NOMO-1 (cell line): Measurements from ENCODE around the gene INPP5B.
"Not testable (repeated sequence)": the region's sequence is repeated elsewhere in the genome, so short reads cannot be mapped to it uniquely, and the experiment has no call there.

ENCODE experiments used
- DNase-seq, 2 experiments: peaks; one replicate each; lab custom pipeline; 2025; ENCODE audit not compliant: unreplicated experiment in 2 of 2; lab: John Stamatoyannopoulos, UW

Gene INPP5B

GRCh38 chr1:37946703-37947360 lies at the start of gene INPP5B:
Gene INPP5B, minus strand, starts transcription at chr1:37947053. Its CDS starts 745 bp downstream, at chr1:37946308.
- peak; percentile 70 to 84 for DNase-seq

- DNase-seq, result no peak
These were observed 49.0 kb upstream of the INPP5B start for GRCh38 chr1:37995751-37996345.

- peak; percentile 14 to 49 for DNase-seq
These were observed 48.2 kb upstream of the INPP5B start for GRCh38 chr1:37994886-37995566.

GRCh38 chr1:37989361-37989930 lies 42.6 kb upstream of the INPP5B start:
- DNase-seq, result peak; percentile 23 to 50

GRCh38 chr1:37987679-37988078 lies 40.8 kb upstream of the INPP5B start:
- DNase-seq, result no peak

- DNase-seq, result no peak
These were observed 36.7 kb upstream of the INPP5B start for GRCh38 chr1:37983546-37983945.

- DNase-seq, result no peak
These were observed 31.7 kb upstream of the INPP5B start for GRCh38 chr1:37978541-37978940.

GRCh38 chr1:37975083-37975482 lies 28.2 kb upstream of the INPP5B start:
- DNase-seq, result peak in 1 of 2 experiments; percentile 10

GRCh38 chr1:37974567-37974966 lies 27.7 kb upstream of the INPP5B start:
- no peak for DNase-seq

- DNase-seq, result not testable (repeated sequence)
These were observed 26.8 kb upstream of the INPP5B start for GRCh38 chr1:37973684-37974083.

GRCh38 chr1:37965301-37965700 lies 18.4 kb upstream of the INPP5B start:
- DNase-seq, result no peak

- not testable (repeated sequence) for DNase-seq
These were observed 17.3 kb upstream of the INPP5B start for GRCh38 chr1:37964106-37964505.

GRCh38 chr1:37958690-37959089 lies 11.8 kb upstream of the INPP5B start:
- DNase-seq, result no peak

GRCh38 chr1:37955685-37956084 lies 8.8 kb upstream of the INPP5B start:
- DNase-seq, result no peak

GRCh38 chr1:37954316-37954971 lies 7.6 kb upstream of the INPP5B start:
- DNase-seq, result no peak

- no peak for DNase-seq
These were observed 5.9 kb upstream of the INPP5B start for GRCh38 chr1:37952738-37953137.

GRCh38 chr1:37951783-37952624 lies 5.2 kb upstream of the INPP5B start:
- no peak for DNase-seq

GRCh38 chr1:37951041-37951782 lies 4.4 kb upstream of the INPP5B start:
- peak in 1 of 2 experiments; percentile 49 for DNase-seq

- DNase-seq, result no peak
These were observed 2.8 kb upstream of the INPP5B start for GRCh38 chr1:37949524-37950152.
